Activated naive CD4-positive, alpha-beta T cell treated with anti-CD3 and anti-CD28 coated beads, Interleukin-2, amount 50 U/mL, for 72 hours (primary cell): ENCODE data around the gene CAV2. TPM values are rescaled to one million over a fixed set of nuclear protein-coding genes. Genes with fewer than 3 reads are reported as not detected.
A peak's percentile ranks its signal among the peaks of the same experiment; 100 is the strongest.

ENCODE experiments used
- ATAC-seq, 2 donors: fragments of 150-1000 bp; cut with Tn5 transposase; 2 replicates each; pipeline ENCODE4 v1.10.0; 2021; ENCODE audit warnings: mild to moderate bottlenecking in 2 of 2, moderate library complexity in 2 of 2
- DNase-seq, 2 donors: peaks; one replicate each; pipeline ENCODE4 v3.0.0; 2021 to 2022; ENCODE audit warnings: low spot score in 2 of 2
- H3K27ac Mint-ChIP-seq, 2 donors: one replicate each; pipeline ENCODE4 v1.8.0; 2022; ENCODE audit warnings: mild to moderate bottlenecking in 2 of 2, mixed read lengths in 2 of 2
- H3K36me3 Mint-ChIP-seq, 2 donors: one replicate each; pipeline ENCODE4 v1.8.0; 2022; ENCODE audit warnings: mixed read lengths in 2 of 2
- H3K9me3 Mint-ChIP-seq, 2 donors: one replicate each; pipeline ENCODE4 v1.8.0; 2022; ENCODE audit warnings: mixed read lengths in 2 of 2
- total RNA-seq, 2 donors: library from RNA; stranded (reverse); gene quantifications; one replicate each; pipeline ENCODE4 v1.2.3, GENCODE V29; 2022

CAV2 gene
- total RNA-seq, 2 donors from 2014 or later: 0.12 TPM; not detected in 1

- Mint-ChIP-seq H3K36me3 (no peaks in the 10 kb centered on the region), H3K27ac (peak overlapping the region in 1 of 2 donors; percentile 17), H3K9me3 (no peaks in the 10 kb centered on the region)
- no peak for DNase-seq
- ATAC-seq: no peak
Measured at GRCh38 chr7:116548506-116548905, 49.0 kb downstream of the CAV2 start.

GRCh38 chr7:116549370-116549769 is 49.8 kb downstream of the CAV2 start:
- ATAC-seq (no peak), DNase-seq (no peak)
- Mint-ChIP-seq H3K9me3 (no peaks in the 10 kb centered on the region), H3K27ac (no peak overlapping the region), H3K36me3 (no peaks in the 10 kb centered on the region)

- no peak for DNase-seq
- Mint-ChIP-seq H3K9me3 (no peaks in the 10 kb centered on the region), H3K36me3 (no peaks in the 10 kb centered on the region), H3K27ac (no peak overlapping the region)
- no peak for ATAC-seq
Measured at GRCh38 chr7:116551692-116552091, 52.2 kb downstream of the CAV2 start.

- no peaks in the 10 kb centered on the region for H3K36me3 Mint-ChIP-seq
- no peak overlapping the region for H3K27ac Mint-ChIP-seq
- no peak for ATAC-seq
- no peaks in the 10 kb centered on the region for H3K9me3 Mint-ChIP-seq
- DNase-seq: no peak
Measured at GRCh38 chr7:116552602-116553001, 53.1 kb downstream of the CAV2 start.

GRCh38 chr7:116553168-116553964 is 53.8 kb downstream of the CAV2 start:
- H3K36me3 Mint-ChIP-seq: no peaks in the 10 kb centered on the region
- H3K27ac Mint-ChIP-seq: no peak overlapping the region
- no peaks in the 10 kb centered on the region for H3K9me3 Mint-ChIP-seq
- ATAC-seq (no peak), DNase-seq (no peak)

GRCh38 chr7:116554436-116554835 is 54.9 kb downstream of the CAV2 start:
- H3K9me3 Mint-ChIP-seq: no peaks in the 10 kb centered on the region
- no peak for DNase-seq
- H3K27ac Mint-ChIP-seq: no peak overlapping the region
- no peaks in the 10 kb centered on the region for H3K36me3 Mint-ChIP-seq
- no peak for ATAC-seq

- DNase-seq: no peak
- Mint-ChIP-seq H3K36me3 (no peaks in the 10 kb centered on the region), H3K27ac (no peak overlapping the region), H3K9me3 (no peaks in the 10 kb centered on the region)
- ATAC-seq: no peak
Measured at GRCh38 chr7:116554911-116555310, 55.4 kb downstream of the CAV2 start.

- no peak for DNase-seq
- no peak for ATAC-seq
- peaks cover 5 to 6% of the 10 kb centered on the region in 2 donors for H3K9me3 Mint-ChIP-seq
- no peaks in the 10 kb centered on the region for H3K36me3 Mint-ChIP-seq
- no peak overlapping the region for H3K27ac Mint-ChIP-seq
Measured at GRCh38 chr7:116557066-116557585, 57.6 kb downstream of the CAV2 start.

GRCh38 chr7:116557901-116558300 is 58.4 kb downstream of the CAV2 start:
- Mint-ChIP-seq H3K27ac (no peak overlapping the region), H3K9me3 (peaks cover 5 to 6% of the 10 kb centered on the region in 2 donors), H3K36me3 (no peaks in the 10 kb centered on the region)
- DNase-seq (no peak), ATAC-seq (no peak)

Other genes with a start within 250 kb of the CAV2 start
- gene CAV1, start 25.3 kb downstream of the CAV2 start, total RNA-seq: not detected
- gene MET, start 172.5 kb downstream of the CAV2 start, total RNA-seq: under 1 TPM in 1 of 2 donors, not detected in 1; 0.88 TPM